Sigmoid colon (tissue), 7 donors: ENCODE data around the gene MMP11. TPM values are rescaled to one million over a fixed set of nuclear protein-coding genes. Genes with fewer than 3 reads are reported as not detected.
A peak's percentile ranks its signal among the peaks of the same experiment; 100 is the strongest.

Experiments used
- DNase-seq: peaks from one replicate; pipeline ENCODE4 v3.0.0-alpha.2; 2019
- H3K27ac ChIP-seq, 4 donors: fragments of 200-600 bp; sonication (generic); one replicate each; pipeline ENCODE4 v1.5.1; 2016 to 2019; ENCODE audit warnings: mild to moderate bottlenecking in 1 of 4
- H3K27me3 ChIP-seq, 3 donors: fragments of 200-600 bp; sonication (generic); one replicate each; pipeline ENCODE4 v1.5.1; 2019; ENCODE audit warnings: mild to moderate bottlenecking in 1 of 3
- H3K36me3 ChIP-seq, 4 donors: fragments of 200-600 bp; sonication (generic); one replicate each; pipeline ENCODE4 v1.5.1; 2016 to 2019
- H3K4me1 ChIP-seq, 4 donors: fragments of 200-600 bp; sonication (generic); one replicate each; pipeline ENCODE4 v1.5.1; 2017 to 2019
- H3K4me3 ChIP-seq, 4 donors: fragments of 200-600 bp; sonication (generic); one replicate each; pipeline ENCODE4 v1.5.1; 2017 to 2019; ENCODE audit warnings: mild to moderate bottlenecking in 2 of 4, moderate library complexity in 1 of 4
- H3K9me3 ChIP-seq, 4 donors: fragments of 200-600 bp in 3 of 4; sonication (generic) in 3 of 4; one replicate each; pipeline versions ENCODE4 v1.5.1 to v1.6.1; 2013 to 2019
- EP300 ChIP-seq, 4 donors: sonication (generic); formaldehyde crosslinking; IDR thresholded peaks; one replicate each; pipeline ENCODE4 v1.6.1; 2017; ENCODE audit warnings: antibody characterized with exemption in 4 of 4
- POLR2A ChIP-seq, 2 donors: fragments of 450-650 bp; IDR thresholded peaks; one replicate each; pipeline ENCODE4 v1.6.1; 2016; ENCODE audit warnings: antibody characterized with exemption in 2 of 2, mild to moderate bottlenecking in 2 of 2, moderate library complexity in 2 of 2
- POLR2AphosphoS5 ChIP-seq, 4 donors: sonication (generic); formaldehyde crosslinking; IDR thresholded peaks; one replicate each; pipeline ENCODE4 v1.6.1; 2017; ENCODE audit warnings: antibody characterized with exemption in 4 of 4
- WGBS, 2 donors: extraction: QIAGEN DNeasy Blood & Tissue Kit; methylation state at CpG; one replicate each; pipeline ENCODE4 v1.1.7; 2013; 5-methylcytosine and 5-hydroxymethylcytosine counted together
- intact Hi-C: fragments of 100-400 bp; cut with DNase I; formaldehyde crosslinking; loops from one replicate; pipeline ENCODE4 v1.15.1; 2023
- polyA plus RNA-seq, 3 donors: library from polyadenylated mRNA; stranded (reverse); fragments of 200-250 nt; gene quantifications; one replicate each; pipeline ENCODE4 v1.2.3, GENCODE V29; 2013
- total RNA-seq, 4 donors: library from RNA; depleted of rRNA; stranded (reverse); fragments of >200 nt; gene quantifications; one replicate each; pipeline ENCODE4 v1.1.0, GENCODE V29; 2016
- TF ChIP-seq, protein P1 (sequence below), 4 experiments: fragments of 450-650 bp in 3 of 4; fragments of 200-600 bp in 1 of 4; IDR thresholded peaks; one replicate each; pipeline ENCODE4 v1.5.1; 2016 to 2019; ENCODE audit warnings: antibody characterized with exemption in 4 of 4, mild to moderate bottlenecking in 3 of 4, moderate library complexity in 2 of 4
- donor health status: healthy with polysubstance abuse.
- donor health status: Bipolar disorder and iron deficiency.
- donor health status: healthy.

MMP11 gene
- total and polyA plus RNA-seq, 7 donors, result 0.60 to 9.9 (median 6.1) TPM; not detected in 1

DNA sequence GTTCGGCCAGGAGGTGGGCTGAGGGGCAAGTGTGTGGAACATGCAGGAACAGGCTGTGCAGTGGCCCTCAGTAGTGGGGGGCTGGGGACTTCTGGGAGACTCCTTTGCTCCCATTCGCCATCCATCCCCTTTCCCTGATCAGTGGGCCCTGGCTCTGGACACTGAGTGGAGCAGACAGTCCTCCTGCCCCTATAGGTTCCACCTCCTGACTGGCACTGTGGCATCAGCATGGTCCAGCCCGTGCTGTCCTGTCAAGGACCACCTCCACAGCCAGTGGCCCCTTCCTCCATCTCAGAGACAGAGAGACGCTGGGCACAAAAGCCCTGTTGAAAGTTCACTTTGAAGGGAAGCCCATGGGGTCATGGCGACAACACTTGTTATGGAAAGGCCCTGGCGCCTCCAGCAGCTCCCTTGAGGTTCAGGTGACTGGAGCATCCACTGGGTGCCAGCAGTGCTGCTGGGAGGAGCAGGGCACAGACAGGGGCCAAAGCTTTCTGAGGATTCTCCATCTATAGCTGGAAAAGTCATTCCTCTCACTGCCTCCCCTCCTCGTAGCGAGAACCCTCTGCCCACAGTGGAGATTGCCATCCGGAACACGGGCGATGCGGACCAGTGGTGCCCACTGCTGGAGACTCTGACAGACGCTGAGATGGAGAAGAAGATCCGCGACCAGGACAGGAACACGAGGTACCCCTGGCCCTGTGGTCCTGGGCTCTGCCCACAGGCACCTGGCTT, 60.5 kb downstream of the MMP11 start:
- Histone ChIP-seq H3K36me3 (peaks cover 2 to 60% (median 18%) of the 10 kb centered on the region in 4 donors), H3K4me3 (no peak overlapping the region), H3K27ac (no peak overlapping the region), H3K9me3 (no peaks in the 10 kb centered on the region), H3K27me3 (no peaks in the 10 kb centered on the region), H3K4me1 (peaks cover 0 to 9% (median 7%) of the 10 kb centered on the region in 4 donors)
- WGBS, 2 donors, result 90 to 95% methylated on average over 16 of the region's 16 CpGs
- intact Hi-C loops, result no loop called here
- peak; percentile 57 for DNase-seq
- no peak for TF ChIP-seq POLR2AphosphoS5 (IDR thresholded peaks at IDR 0.05)
- TF ChIP-seq EP300 (IDR thresholded peaks at IDR 0.05), result no peak
- TF ChIP-seq POLR2A (IDR thresholded peaks at IDR 0.05), result no peak
- TF ChIP-seq, protein P1, sequence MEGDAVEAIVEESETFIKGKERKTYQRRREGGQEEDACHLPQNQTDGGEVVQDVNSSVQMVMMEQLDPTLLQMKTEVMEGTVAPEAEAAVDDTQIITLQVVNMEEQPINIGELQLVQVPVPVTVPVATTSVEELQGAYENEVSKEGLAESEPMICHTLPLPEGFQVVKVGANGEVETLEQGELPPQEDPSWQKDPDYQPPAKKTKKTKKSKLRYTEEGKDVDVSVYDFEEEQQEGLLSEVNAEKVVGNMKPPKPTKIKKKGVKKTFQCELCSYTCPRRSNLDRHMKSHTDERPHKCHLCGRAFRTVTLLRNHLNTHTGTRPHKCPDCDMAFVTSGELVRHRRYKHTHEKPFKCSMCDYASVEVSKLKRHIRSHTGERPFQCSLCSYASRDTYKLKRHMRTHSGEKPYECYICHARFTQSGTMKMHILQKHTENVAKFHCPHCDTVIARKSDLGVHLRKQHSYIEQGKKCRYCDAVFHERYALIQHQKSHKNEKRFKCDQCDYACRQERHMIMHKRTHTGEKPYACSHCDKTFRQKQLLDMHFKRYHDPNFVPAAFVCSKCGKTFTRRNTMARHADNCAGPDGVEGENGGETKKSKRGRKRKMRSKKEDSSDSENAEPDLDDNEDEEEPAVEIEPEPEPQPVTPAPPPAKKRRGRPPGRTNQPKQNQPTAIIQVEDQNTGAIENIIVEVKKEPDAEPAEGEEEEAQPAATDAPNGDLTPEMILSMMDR (IDR thresholded peaks at IDR 0.05), result no peak

Other genes starting within 250 kb of the MMP11 start
- not detected for gene IGLL1, start 192.6 kb upstream of the MMP11 start, total RNA-seq
- gene IGLL1, start 192.6 kb upstream of the MMP11 start, polyA plus RNA-seq, result not detected
- gene DRICH1, start 140.5 kb upstream of the MMP11 start, total RNA-seq, result under 1 TPM in 1 of 4 donors, not detected in 3; 0.83 TPM
- under 1 TPM in 1 of 3 donors, not detected in 2; 0.50 TPM for gene DRICH1, start 140.5 kb upstream of the MMP11 start, polyA plus RNA-seq
- not detected for gene RGL4, start 81.8 kb upstream of the MMP11 start, total RNA-seq
- gene RGL4, start 81.8 kb upstream of the MMP11 start, polyA plus RNA-seq, result 1 to 10 TPM; 1.8 to 3.2 (median 2.8) TPM
- gene ZNF70, start 21.7 kb upstream of the MMP11 start, total RNA-seq, result 1 to 10 TPM; 2.6 to 5.5 (median 3.0) TPM
- gene ZNF70, start 21.7 kb upstream of the MMP11 start, polyA plus RNA-seq, result 1 to 10 TPM in 1 of 3 donors, under 1 TPM in 2; 0.23 to 1.8 (median 0.60) TPM
- not detected for gene VPREB3, start 18.4 kb upstream of the MMP11 start, total RNA-seq
- 10 to 100 TPM in 1 of 3 donors, 1 to 10 TPM in 1, not detected in 1; 2.4 to 65.9 TPM for gene VPREB3, start 18.4 kb upstream of the MMP11 start, polyA plus RNA-seq
- gene C22orf15, start 9.9 kb upstream of the MMP11 start, total RNA-seq, result under 1 TPM in 1 of 4 donors, not detected in 3; 0.36 TPM
- under 1 TPM in 1 of 3 donors, not detected in 2; 0.45 TPM for gene C22orf15, start 9.9 kb upstream of the MMP11 start, polyA plus RNA-seq
- 10 to 100 TPM in 3 of 4 donors, 1 to 10 TPM in 1; 5.7 to 51.5 (median 29.1) TPM for gene CHCHD10, start 4.9 kb upstream of the MMP11 start, total RNA-seq
- gene CHCHD10, start 4.9 kb upstream of the MMP11 start, polyA plus RNA-seq, result 100 to 1,000 TPM; 272 to 336 (median 286) TPM
- gene SMARCB1, start 14.1 kb downstream of the MMP11 start, total RNA-seq, result 10 to 100 TPM; 25.0 to 85.7 (median 45.5) TPM
- 10 to 100 TPM; 39.0 to 70.8 (median 43.9) TPM for gene SMARCB1, start 14.1 kb downstream of the MMP11 start, polyA plus RNA-seq
- gene DERL3, start 66.2 kb downstream of the MMP11 start, total RNA-seq, result under 1 TPM in 2 of 4 donors, not detected in 2; 0.28 to 0.36 TPM
- 10 to 100 TPM in 1 of 3 donors, 1 to 10 TPM in 2; 1.8 to 18.3 (median 5.1) TPM for gene DERL3, start 66.2 kb downstream of the MMP11 start, polyA plus RNA-seq
- 10 to 100 TPM; 13.8 to 23.5 (median 16.4) TPM for gene SLC2A11, start 85.0 kb downstream of the MMP11 start, total RNA-seq
- gene SLC2A11, start 85.0 kb downstream of the MMP11 start, polyA plus RNA-seq, result 10 to 100 TPM in 1 of 3 donors, 1 to 10 TPM in 2; 4.8 to 12.5 (median 5.5) TPM
- gene MIF, start 121.5 kb downstream of the MMP11 start, total RNA-seq, result 100 to 1,000 TPM; 159 to 296 (median 216) TPM
- gene MIF, start 121.5 kb downstream of the MMP11 start, polyA plus RNA-seq, result 100 to 1,000 TPM; 333 to 684 (median 353) TPM
- gene GSTT2B, start 188.3 kb downstream of the MMP11 start, total RNA-seq, result 1 to 10 TPM in 3 of 4 donors, under 1 TPM in 1; 0.71 to 9.4 (median 3.6) TPM
- gene GSTT2B, start 188.3 kb downstream of the MMP11 start, polyA plus RNA-seq, result 1 to 10 TPM in 1 of 3 donors, not detected in 2; 6.7 TPM
- gene DDTL, start 194.0 kb downstream of the MMP11 start, total RNA-seq, result 1 to 10 TPM in 1 of 4 donors, under 1 TPM in 1, not detected in 2; 0.55 to 2.0 TPM
- gene DDTL, start 194.0 kb downstream of the MMP11 start, polyA plus RNA-seq, result 1 to 10 TPM; 1.2 to 7.3 (median 2.8) TPM
- gene DDT, start 201.6 kb downstream of the MMP11 start, total RNA-seq, result 100 to 1,000 TPM in 2 of 4 donors, 10 to 100 TPM in 2; 80.9 to 144 (median 111) TPM
- gene DDT, start 201.6 kb downstream of the MMP11 start, polyA plus RNA-seq, result 100 to 1,000 TPM; 261 to 640 (median 486) TPM
- not detected for gene GSTT2, start 207.3 kb downstream of the MMP11 start, total RNA-seq
- 1 to 10 TPM in 2 of 3 donors, not detected in 1; 1.1 to 1.2 TPM for gene GSTT2, start 207.3 kb downstream of the MMP11 start, polyA plus RNA-seq
- not detected for gene GSTT4, start 232.6 kb downstream of the MMP11 start, total RNA-seq
- gene GSTT4, start 232.6 kb downstream of the MMP11 start, polyA plus RNA-seq, result not detected
- gene CABIN1, start 238.5 kb downstream of the MMP11 start, total RNA-seq, result 10 to 100 TPM; 21.2 to 77.3 (median 35.6) TPM
- gene CABIN1, start 238.5 kb downstream of the MMP11 start, polyA plus RNA-seq, result 10 to 100 TPM; 13.8 to 43.5 (median 15.7) TPM